SK-N-SH treated with all-trans-retinoic acid at 6 μM for 48 hours (cell line): ENCODE measurements around the gene UNC50.

Experiments used
- ATAC-seq: fragments of 200-7000 bp; cut with Tn5 transposase; 3 replicates; pipeline ENCODE4 v1.9.1; 2020; ENCODE audit warnings: mild to moderate bottlenecking, moderate library complexity
- ARNTL ChIP-seq: fragments of 450-650 bp; formaldehyde crosslinking; IDR thresholded peaks from 2 replicates; pipeline ENCODE4 v1.5.0; 2020; ENCODE audit warnings: low read depth, mild to moderate bottlenecking, moderate library complexity, borderline replicate concordance
- BACH2 ChIP-seq: fragments of 250-450 bp; sonication (Bioruptor Pico); IDR thresholded peaks from 2 replicates; pipeline ENCODE4 v1.9.0; 2021; ENCODE audit warnings: mild to moderate bottlenecking, borderline replicate concordance
- ESRRG ChIP-seq: fragments of 250-450 bp; sonication (Bioruptor Pico); IDR thresholded peaks from 2 replicates; pipeline ENCODE4 v1.6.1; 2021; ENCODE audit warnings: mild to moderate bottlenecking
- GLIS3 ChIP-seq: fragments of 250-450 bp; sonication (Bioruptor Pico); IDR thresholded peaks from 2 replicates; pipeline ENCODE4 v1.5.0; 2020; ENCODE audit warnings: mild to moderate bottlenecking, moderate library complexity
- ISL1 ChIP-seq: fragments of 250-450 bp; sonication (Bioruptor Pico); IDR thresholded peaks from 2 replicates; pipeline ENCODE4 v2.1.2; 2022; ENCODE audit warnings: mild to moderate bottlenecking, moderate library complexity
- OSR1 ChIP-seq: fragments of 250-450 bp; sonication (Bioruptor Pico); IDR thresholded peaks from 2 replicates; pipeline ENCODE4 v1.8.0; 2022; ENCODE audit warnings: moderate library complexity, mild to moderate bottlenecking, inconsistent platforms
- PATZ1 ChIP-seq: fragments of 250-450 bp; sonication (Bioruptor Pico); IDR thresholded peaks from 2 replicates; pipeline ENCODE4 v1.8.0; 2020; ENCODE audit warnings: mild to moderate bottlenecking, moderate library complexity, borderline replicate concordance
- PPARA ChIP-seq: fragments of 250-450 bp; sonication (Bioruptor Pico); IDR thresholded peaks from 2 replicates; pipeline ENCODE4 v1.5.0; 2020; ENCODE audit warnings: mild to moderate bottlenecking, borderline replicate concordance
- RARB ChIP-seq: fragments of 250-450 bp; sonication (Bioruptor Pico); IDR thresholded peaks from 2 replicates; pipeline ENCODE4 v1.8.0; 2021; ENCODE audit warnings: mild to moderate bottlenecking, moderate library complexity
- SNAI2 ChIP-seq: fragments of 250-450 bp; sonication (Bioruptor Pico); IDR thresholded peaks from 2 replicates; pipeline ENCODE4 v1.5.0; 2020; ENCODE audit warnings: mild to moderate bottlenecking, moderate library complexity
- TCF4 ChIP-seq: fragments of 250-450 bp; sonication (Bioruptor Pico); IDR thresholded peaks from 2 replicates; pipeline ENCODE4 v1.8.0; 2021; ENCODE audit warnings: mild to moderate bottlenecking, moderate library complexity, borderline replicate concordance
- TOX ChIP-seq: fragments of 250-450 bp; sonication (Bioruptor Pico); IDR thresholded peaks from 2 replicates; pipeline ENCODE4 v1.8.0; 2021; ENCODE audit warnings: mild to moderate bottlenecking, moderate library complexity, borderline replicate concordance
- TSHZ2 ChIP-seq: fragments of 250-450 bp; sonication (Bioruptor Pico); IDR thresholded peaks from 2 replicates; pipeline ENCODE4 v1.5.0; 2020; ENCODE audit warnings: mild to moderate bottlenecking, moderate library complexity
- ZC3H10 ChIP-seq: fragments of 250-450 bp; sonication (Bioruptor Pico); IDR thresholded peaks from 2 replicates; pipeline ENCODE4 v1.5.1; 2021; ENCODE audit warnings: mild to moderate bottlenecking, moderate library complexity
- ZFP3 ChIP-seq: fragments of 250-450 bp; sonication (Bioruptor Pico); IDR thresholded peaks from 2 replicates; pipeline ENCODE4 v1.5.0; 2020; ENCODE audit warnings: mild to moderate bottlenecking, moderate library complexity
- ZNF565 ChIP-seq: fragments of 450-650 bp; formaldehyde crosslinking; conservative IDR thresholded peaks from 2 replicates; pipeline ENCODE4 v1.5.0; 2020; ENCODE audit warnings: low read depth, mild to moderate bottlenecking, moderate library complexity
- ZNF70 ChIP-seq: fragments of 450-650 bp; formaldehyde crosslinking; IDR thresholded peaks from 2 replicates; pipeline ENCODE4 v1.5.0; 2020; ENCODE audit warnings: mild to moderate bottlenecking, moderate library complexity
- ZNF8 ChIP-seq: fragments of 450-650 bp; formaldehyde crosslinking; IDR thresholded peaks from 2 replicates; pipeline ENCODE4 v1.5.0; 2020; ENCODE audit warnings: mild to moderate bottlenecking, moderate library complexity
- TF ChIP-seq, protein P1 (sequence below): fragments of 250-450 bp; sonication (Bioruptor Pico); IDR thresholded peaks from 2 replicates; pipeline ENCODE4 v1.5.1; 2021; ENCODE audit warnings: mild to moderate bottlenecking, moderate library complexity
- TF ChIP-seq, protein P2 (sequence below): fragments of 250-450 bp; sonication (Bioruptor Pico); IDR thresholded peaks from 2 replicates; pipeline ENCODE4 v1.5.1; 2020; ENCODE audit warnings: low read depth, mild to moderate bottlenecking, moderate library complexity

Gene UNC50

DNA sequence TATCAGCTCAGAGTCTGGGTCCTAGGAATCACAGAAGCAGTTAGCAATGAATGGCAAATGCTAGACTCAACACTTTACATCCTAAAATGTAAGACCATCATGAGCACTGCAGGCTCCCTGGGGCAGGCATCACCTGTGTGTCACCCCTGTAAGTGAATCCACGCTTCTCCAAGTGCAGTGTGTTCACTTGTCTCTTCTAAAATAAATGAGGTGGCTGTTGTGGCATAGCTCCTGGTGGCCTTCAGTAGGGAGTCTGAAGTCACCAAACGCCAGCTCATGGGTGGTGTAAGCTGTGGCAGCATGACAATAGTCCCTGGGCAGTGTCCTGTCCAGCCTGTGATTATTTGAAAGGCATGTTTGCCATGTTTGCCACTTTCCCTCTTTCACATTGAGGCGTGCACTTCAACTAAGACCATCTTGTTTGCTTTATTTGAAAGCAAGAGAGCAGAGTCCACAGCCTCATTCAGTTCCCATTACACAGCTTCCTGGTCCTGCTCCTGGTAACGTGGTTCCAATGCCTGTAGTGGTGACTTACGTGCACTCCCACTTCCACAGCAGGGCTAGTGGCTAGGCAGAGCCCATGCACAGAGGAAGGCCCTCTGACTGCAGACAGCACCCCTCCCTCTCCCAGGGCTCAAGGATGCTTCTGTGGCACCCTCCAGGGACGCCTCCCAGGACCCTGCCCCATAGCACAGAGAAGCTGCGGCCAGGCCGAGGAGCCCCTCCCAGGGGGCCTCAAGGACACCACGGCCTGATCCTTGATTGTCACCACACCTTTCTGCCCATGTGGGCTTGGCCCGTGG lies 24.4 kb upstream of the UNC50 start:
- no peak for TF ChIP-seq ARNTL (CRISPR knock-in tag)
- no peak for TF ChIP-seq TOX
- TF ChIP-seq ZNF8 (CRISPR knock-in tag): no peak
- TF ChIP-seq, protein P1, sequence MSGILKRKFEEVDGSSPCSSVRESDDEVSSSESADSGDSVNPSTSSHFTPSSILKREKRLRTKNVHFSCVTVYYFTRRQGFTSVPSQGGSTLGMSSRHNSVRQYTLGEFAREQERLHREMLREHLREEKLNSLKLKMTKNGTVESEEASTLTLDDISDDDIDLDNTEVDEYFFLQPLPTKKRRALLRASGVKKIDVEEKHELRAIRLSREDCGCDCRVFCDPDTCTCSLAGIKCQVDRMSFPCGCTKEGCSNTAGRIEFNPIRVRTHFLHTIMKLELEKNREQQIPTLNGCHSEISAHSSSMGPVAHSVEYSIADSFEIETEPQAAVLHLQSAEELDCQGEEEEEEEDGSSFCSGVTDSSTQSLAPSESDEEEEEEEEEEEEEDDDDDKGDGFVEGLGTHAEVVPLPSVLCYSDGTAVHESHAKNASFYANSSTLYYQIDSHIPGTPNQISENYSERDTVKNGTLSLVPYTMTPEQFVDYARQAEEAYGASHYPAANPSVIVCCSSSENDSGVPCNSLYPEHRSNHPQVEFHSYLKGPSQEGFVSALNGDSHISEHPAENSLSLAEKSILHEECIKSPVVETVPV: no peak
- no peak for TF ChIP-seq ZFP3
- no peak for TF ChIP-seq PPARA
- TF ChIP-seq OSR1 (CRISPR knock-in tag): no peak
- no peak for TF ChIP-seq ESRRG (CRISPR knock-in tag)
- no peak for TF ChIP-seq BACH2 (CRISPR knock-in tag)
- no peak for TF ChIP-seq RARB (CRISPR knock-in tag)
- TF ChIP-seq, protein P2, sequence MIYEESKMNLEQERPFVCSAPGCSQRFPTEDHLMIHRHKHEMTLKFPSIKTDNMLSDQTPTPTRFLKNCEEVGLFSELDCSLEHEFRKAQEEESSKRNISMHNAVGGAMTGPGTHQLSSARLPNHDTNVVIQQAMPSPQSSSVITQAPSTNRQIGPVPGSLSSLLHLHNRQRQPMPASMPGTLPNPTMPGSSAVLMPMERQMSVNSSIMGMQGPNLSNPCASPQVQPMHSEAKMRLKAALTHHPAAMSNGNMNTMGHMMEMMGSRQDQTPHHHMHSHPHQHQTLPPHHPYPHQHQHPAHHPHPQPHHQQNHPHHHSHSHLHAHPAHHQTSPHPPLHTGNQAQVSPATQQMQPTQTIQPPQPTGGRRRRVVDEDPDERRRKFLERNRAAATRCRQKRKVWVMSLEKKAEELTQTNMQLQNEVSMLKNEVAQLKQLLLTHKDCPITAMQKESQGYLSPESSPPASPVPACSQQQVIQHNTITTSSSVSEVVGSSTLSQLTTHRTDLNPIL (CRISPR knock-in tag): no peak
- no peak for TF ChIP-seq SNAI2 (CRISPR knock-in tag)
- TF ChIP-seq ZNF565 (CRISPR knock-in tag): no peak
- TF ChIP-seq ISL1: no peak
- ATAC-seq: no peak

DNA sequence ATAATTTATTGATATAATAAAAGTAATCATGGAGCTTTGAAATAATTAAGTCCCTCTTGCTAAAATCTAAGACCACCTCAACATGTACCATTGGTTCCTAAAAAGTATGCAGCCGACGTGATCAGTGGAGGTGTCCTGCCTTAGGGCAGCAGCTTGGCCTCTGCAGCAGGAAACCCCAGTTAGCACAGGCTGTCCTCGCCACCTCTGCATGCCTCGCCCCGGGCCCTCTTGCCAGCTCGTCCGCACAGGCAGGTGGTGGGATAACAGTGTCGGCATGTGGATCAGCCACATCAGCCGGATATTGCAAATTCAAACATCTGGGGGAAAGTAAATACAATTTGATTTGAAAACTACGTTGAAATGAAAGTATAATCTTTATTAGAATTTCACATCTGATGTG lies 23.0 kb upstream of the UNC50 start:
- ATAC-seq: no peak
- TF ChIP-seq ESRRG (CRISPR knock-in tag) (no peak), ARNTL (CRISPR knock-in tag) (no peak), ISL1 (no peak), TSHZ2 (CRISPR knock-in tag) (no peak), ZFP3 (no peak), GLIS3 (CRISPR knock-in tag) (no peak), BACH2 (CRISPR knock-in tag) (no peak)
- TF ChIP-seq, protein P1: no peak
- TF ChIP-seq, all 23 proteins: peak for 0

- no peak for ATAC-seq
- TF ChIP-seq ARNTL (CRISPR knock-in tag) (no peak), RARB (CRISPR knock-in tag) (no peak), ZNF70 (CRISPR knock-in tag) (no peak), ZNF565 (CRISPR knock-in tag) (no peak)
Observed at GRCh38 chr2:98586551-98587140, 21.7 kb upstream of the UNC50 start.

DNA sequence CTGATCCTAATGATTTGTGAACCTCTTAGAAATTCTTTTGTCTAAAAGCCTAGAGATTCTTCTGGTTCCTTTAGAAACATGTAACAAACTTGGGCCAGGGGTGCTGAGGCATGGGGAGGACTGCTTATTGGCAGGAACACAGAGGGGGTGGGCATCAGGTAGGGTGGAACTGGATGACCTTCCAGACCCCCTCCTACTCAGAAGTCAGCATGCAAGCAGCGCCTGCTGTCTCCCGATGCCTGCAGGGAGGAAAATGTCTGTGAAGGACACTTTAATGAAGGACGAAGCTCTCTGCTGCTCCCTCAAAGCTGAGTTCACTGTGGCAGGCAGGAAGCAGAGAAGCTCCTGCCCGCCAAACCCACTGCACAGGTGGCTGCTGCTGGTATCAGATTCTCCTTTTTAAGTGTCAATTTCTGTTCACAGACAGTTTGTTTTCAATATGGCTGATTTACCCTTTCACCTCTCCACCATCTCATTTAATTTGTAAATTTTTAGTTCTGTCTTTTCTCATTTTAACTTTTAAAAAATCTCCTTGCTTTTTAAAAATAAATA lies 19.4 kb upstream of the UNC50 start:
- ATAC-seq: no peak
- TF ChIP-seq, protein P2 (CRISPR knock-in tag): no peak
- no peak for TF ChIP-seq TSHZ2 (CRISPR knock-in tag)
- TF ChIP-seq ZC3H10 (CRISPR knock-in tag): no peak
- no peak for TF ChIP-seq OSR1 (CRISPR knock-in tag)
- TF ChIP-seq ARNTL (CRISPR knock-in tag): no peak
- no peak for TF ChIP-seq ISL1
- TF ChIP-seq TCF4 (CRISPR knock-in tag): no peak
- no peak for TF ChIP-seq RARB (CRISPR knock-in tag)
- TF ChIP-seq ZNF70 (CRISPR knock-in tag): no peak
- TF ChIP-seq BACH2 (CRISPR knock-in tag): no peak
- no peak for TF ChIP-seq PATZ1 (CRISPR knock-in tag)
